Osteoblast (primary cell): ENCODE measurements around the gene TPCN2. TPM values are rescaled to one million over a fixed set of nuclear protein-coding genes. Genes with fewer than 3 reads are reported as not detected.
A peak's percentile ranks its signal among the peaks of the same experiment; 100 is the strongest.

Source experiments
- DNase-seq: peaks from one replicate; pipeline ENCODE4 v3.0.0; 2011; ENCODE audit warnings: low spot score, mixed read lengths; ENCODE audit not compliant: insufficient read length; ENCODE audit errors: missing footprints
- H2AFZ ChIP-seq: 2 replicates; pipeline ENCODE4 v1.6.0; 2011; ENCODE audit warnings: mild to moderate bottlenecking, low read length
- H3K27ac ChIP-seq: 2 replicates; pipeline ENCODE4 v1.5.1; 2011; ENCODE audit warnings: mild to moderate bottlenecking, low read depth, low read length, moderate library complexity
- H3K27me3 ChIP-seq: 2 replicates; pipeline ENCODE4 v1.6.0; 2012; ENCODE audit warnings: mild to moderate bottlenecking, control low read depth, inconsistent platforms, low read length, moderate library complexity; ENCODE audit not compliant: insufficient read depth
- H3K36me3 ChIP-seq: 2 replicates; pipeline ENCODE4 v1.5.1; 2011; ENCODE audit warnings: mild to moderate bottlenecking, low read length, control low read depth, moderate library complexity; ENCODE audit not compliant: insufficient read depth
- H3K4me1 ChIP-seq: 2 replicates; pipeline ENCODE4 v1.5.1; 2011; ENCODE audit warnings: mild to moderate bottlenecking, low read length, control low read depth, moderate library complexity; ENCODE audit not compliant: insufficient read depth
- H3K4me2 ChIP-seq: 2 replicates; pipeline ENCODE4 v1.6.0; 2011; ENCODE audit warnings: mild to moderate bottlenecking, low read length; ENCODE audit not compliant: insufficient read depth
- H3K4me3 ChIP-seq: fragments of 200-600 bp; sonication (generic); 3 replicates; pipeline ENCODE4 v1.5.1; 2012; ENCODE audit warnings: mild to moderate bottlenecking, low read length, inconsistent platforms; ENCODE audit not compliant: insufficient read depth
- H3K79me2 ChIP-seq: 2 replicates; pipeline ENCODE4 v1.6.0; 2012; ENCODE audit warnings: mild to moderate bottlenecking, low read length, control low read depth, inconsistent platforms; ENCODE audit not compliant: insufficient read depth
- H3K9me3 ChIP-seq: 2 replicates; pipeline ENCODE4 v1.5.1; 2011; ENCODE audit warnings: low read depth, low read length, control low read depth
- H4K20me1 ChIP-seq: 2 replicates; pipeline ENCODE4 v1.6.0; 2012; ENCODE audit warnings: mild to moderate bottlenecking, low read length, control low read depth; ENCODE audit not compliant: insufficient read depth
- total RNA-seq: library from RNA; depleted of rRNA; stranded (reverse); fragments of >200 nt; gene quantifications from 2 replicates; pipeline ENCODE4 v1.2.3, GENCODE V29; 2012
- TF ChIP-seq, protein P1 (sequence below): IDR thresholded peaks from 2 replicates; pipeline ENCODE4 v1.5.1; 2011; ENCODE audit warnings: mild to moderate bottlenecking, low read depth, low read length, moderate library complexity; ENCODE audit errors: extremely low read depth

Gene TPCN2
- total RNA-seq, 1 donor: 14.1 TPM

DNA sequence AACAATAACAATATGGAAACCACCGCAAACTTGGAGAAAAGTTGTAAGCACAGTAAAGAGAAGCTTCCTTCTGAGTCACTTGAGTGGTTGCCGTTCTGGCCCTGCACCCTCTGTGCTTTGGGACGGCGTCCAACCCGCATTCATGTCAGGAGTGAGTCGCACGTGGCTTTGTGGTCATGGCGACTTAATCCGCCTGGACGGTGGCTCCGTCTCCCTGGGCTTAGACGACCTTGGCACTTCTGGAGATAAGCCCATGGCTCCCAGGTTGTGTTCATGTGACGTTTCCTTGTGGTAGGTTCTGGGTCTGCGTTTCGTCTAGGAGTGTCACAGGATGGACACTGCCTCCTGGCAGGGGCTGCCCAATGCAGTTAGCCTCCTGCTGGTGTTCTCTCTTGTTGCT lies 40.5 kb downstream of the TPCN2 start:
- Histone ChIP-seq H3K9me3 (no peaks in the 10 kb centered on the region), H3K79me2 (no peaks in the 10 kb centered on the region), H4K20me1 (peaks cover 28% of the 10 kb centered on the region), H2AFZ (no peak overlapping the region), H3K27me3 (no peaks in the 10 kb centered on the region), H3K4me1 (peaks cover 13% of the 10 kb centered on the region), H3K27ac (no peak overlapping the region), H3K4me3 (peak overlapping the region; percentile 57), H3K4me2 (peak overlapping the region; percentile 78), H3K36me3 (peaks cover 8% of the 10 kb centered on the region)
- DNase-seq: peak; percentile 96
- TF ChIP-seq, protein P1, sequence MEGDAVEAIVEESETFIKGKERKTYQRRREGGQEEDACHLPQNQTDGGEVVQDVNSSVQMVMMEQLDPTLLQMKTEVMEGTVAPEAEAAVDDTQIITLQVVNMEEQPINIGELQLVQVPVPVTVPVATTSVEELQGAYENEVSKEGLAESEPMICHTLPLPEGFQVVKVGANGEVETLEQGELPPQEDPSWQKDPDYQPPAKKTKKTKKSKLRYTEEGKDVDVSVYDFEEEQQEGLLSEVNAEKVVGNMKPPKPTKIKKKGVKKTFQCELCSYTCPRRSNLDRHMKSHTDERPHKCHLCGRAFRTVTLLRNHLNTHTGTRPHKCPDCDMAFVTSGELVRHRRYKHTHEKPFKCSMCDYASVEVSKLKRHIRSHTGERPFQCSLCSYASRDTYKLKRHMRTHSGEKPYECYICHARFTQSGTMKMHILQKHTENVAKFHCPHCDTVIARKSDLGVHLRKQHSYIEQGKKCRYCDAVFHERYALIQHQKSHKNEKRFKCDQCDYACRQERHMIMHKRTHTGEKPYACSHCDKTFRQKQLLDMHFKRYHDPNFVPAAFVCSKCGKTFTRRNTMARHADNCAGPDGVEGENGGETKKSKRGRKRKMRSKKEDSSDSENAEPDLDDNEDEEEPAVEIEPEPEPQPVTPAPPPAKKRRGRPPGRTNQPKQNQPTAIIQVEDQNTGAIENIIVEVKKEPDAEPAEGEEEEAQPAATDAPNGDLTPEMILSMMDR: no peak

DNA sequence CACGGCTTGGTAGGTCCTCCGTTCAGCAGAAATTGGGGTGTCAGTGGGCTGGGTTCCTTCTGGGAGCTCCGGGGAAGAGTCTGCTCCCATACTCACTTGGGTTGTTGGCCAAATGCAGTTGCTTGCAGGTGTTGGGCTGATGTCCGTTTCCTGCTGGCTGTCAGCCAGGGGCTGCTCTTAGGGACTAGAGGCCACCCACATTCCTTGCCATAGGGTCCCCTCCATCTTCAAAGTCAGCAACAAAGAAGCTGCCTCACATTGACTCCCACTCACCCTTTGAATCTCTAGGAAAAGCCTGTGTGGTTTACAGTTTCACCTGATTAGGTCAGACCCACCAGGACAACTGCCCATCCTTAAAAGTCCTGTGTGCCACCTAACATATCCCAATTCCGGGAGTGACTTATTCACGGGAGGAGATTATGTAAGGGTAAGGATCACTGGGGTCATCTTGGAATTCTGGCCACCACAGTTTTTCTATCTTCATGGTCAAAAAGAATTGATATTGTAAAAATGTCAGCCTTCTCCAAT lies 43.0 kb downstream of the TPCN2 start:
- Histone ChIP-seq H3K4me3 (no peak overlapping the region), H3K27me3 (peaks cover 5% of the 10 kb centered on the region), H3K4me1 (peaks cover 13% of the 10 kb centered on the region), H3K4me2 (no peak overlapping the region), H4K20me1 (peaks cover 34% of the 10 kb centered on the region), H2AFZ (no peak overlapping the region), H3K79me2 (no peaks in the 10 kb centered on the region), H3K9me3 (no peaks in the 10 kb centered on the region), H3K36me3 (peaks cover 8% of the 10 kb centered on the region), H3K27ac (no peak overlapping the region)
- TF ChIP-seq, protein P1: no peak
- no peak for DNase-seq

DNA sequence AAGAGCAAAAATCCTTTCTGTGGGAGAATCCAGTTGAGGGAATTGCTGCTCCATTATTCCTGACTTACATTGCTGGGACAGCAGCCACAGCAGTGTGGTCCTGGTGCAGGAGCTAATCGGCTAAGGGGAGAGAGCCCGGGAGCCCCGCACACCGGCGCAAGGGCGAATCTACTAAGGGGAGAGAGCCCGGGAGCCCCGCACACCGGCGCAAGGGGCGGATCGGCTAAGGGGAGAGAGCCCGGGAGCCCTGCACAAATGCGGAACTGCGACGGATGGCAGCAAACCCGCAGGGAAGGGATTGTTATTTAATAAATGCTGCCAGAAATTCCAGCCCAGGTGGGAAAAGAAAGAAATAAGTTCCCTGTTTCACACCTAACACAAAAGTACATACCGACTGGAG lies 43.5 kb downstream of the TPCN2 start:
- H4K20me1 ChIP-seq: peaks cover 34% of the 10 kb centered on the region

DNA sequence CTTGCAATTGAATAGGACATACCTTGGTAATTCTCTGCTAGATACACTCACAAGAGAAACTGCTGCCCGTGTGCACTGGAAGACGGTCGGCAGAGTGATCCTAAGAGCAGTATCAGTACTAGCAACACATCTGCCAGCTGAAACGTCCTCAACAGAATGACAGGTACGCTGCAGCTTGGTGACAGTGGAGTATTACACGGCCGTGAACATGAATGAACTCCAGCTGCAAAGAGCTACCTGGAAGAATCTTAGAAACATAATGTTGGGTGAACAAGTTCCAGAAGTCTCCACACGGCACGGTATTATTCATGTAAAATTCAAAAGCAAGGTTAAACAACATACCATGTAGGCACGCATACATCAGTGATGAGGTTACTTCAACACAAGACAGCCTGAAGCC lies 44.4 kb downstream of the TPCN2 start:
- no peak for DNase-seq
- no peak overlapping the region for H2AFZ ChIP-seq
- H3K36me3 ChIP-seq: peaks cover 4% of the 10 kb centered on the region
- H3K4me3 ChIP-seq: no peak overlapping the region
- H3K4me2 ChIP-seq: no peak overlapping the region
- H3K79me2 ChIP-seq: no peaks in the 10 kb centered on the region
- peaks cover 13% of the 10 kb centered on the region for H3K4me1 ChIP-seq
- TF ChIP-seq, protein P1: no peak
- H3K9me3 ChIP-seq: no peaks in the 10 kb centered on the region
- H4K20me1 ChIP-seq: peaks cover 27% of the 10 kb centered on the region
- H3K27me3 ChIP-seq: peaks cover 5% of the 10 kb centered on the region
- no peak overlapping the region for H3K27ac ChIP-seq

More for the DNA sequence above, 43.5 kb downstream of the TPCN2 start:
- Histone ChIP-seq H3K36me3 (peaks cover 8% of the 10 kb centered on the region), H3K27me3 (peaks cover 5% of the 10 kb centered on the region), H3K4me3 (no peak overlapping the region), H3K27ac (no peak overlapping the region), H2AFZ (no peak overlapping the region), H3K79me2 (no peaks in the 10 kb centered on the region), H3K4me1 (peaks cover 13% of the 10 kb centered on the region), H3K9me3 (no peaks in the 10 kb centered on the region), H3K4me2 (no peak overlapping the region)
- TF ChIP-seq, protein P1: no peak
- DNase-seq: no peak
